NK-92 (cell line): ENCODE data around the gene GPC6.

ENCODE experiments used
- DNase-seq: peaks from one replicate; lab custom pipeline; 2025; ENCODE audit not compliant: unreplicated experiment; lab: John Stamatoyannopoulos, UW

Gene GPC6

GRCh38 chr13:93811738-93812112 is 585.1 kb downstream of the GPC6 start:
- no peak for DNase-seq

GRCh38 chr13:93814658-93815057 is 588.1 kb downstream of the GPC6 start:
- DNase-seq = no peak

- no peak for DNase-seq
These were observed 591.7 kb downstream of the GPC6 start for GRCh38 chr13:93818345-93818744.

- DNase-seq = no peak
These were observed 592.8 kb downstream of the GPC6 start for GRCh38 chr13:93819331-93819890.

GRCh38 chr13:93824286-93824685 is 597.7 kb downstream of the GPC6 start:
- DNase-seq = no peak

GRCh38 chr13:93834051-93834450 is 607.4 kb downstream of the GPC6 start:
- DNase-seq = no peak

GRCh38 chr13:93843082-93843481 is 616.5 kb downstream of the GPC6 start:
- no peak for DNase-seq

- DNase-seq = no peak
These were observed 620.6 kb downstream of the GPC6 start for GRCh38 chr13:93847162-93847561.

- no peak for DNase-seq
These were observed 621.6 kb downstream of the GPC6 start for GRCh38 chr13:93848247-93848646.

- DNase-seq = no peak
These were observed 624.6 kb downstream of the GPC6 start for GRCh38 chr13:93851236-93851635.

GRCh38 chr13:93853912-93854311 is 627.3 kb downstream of the GPC6 start:
- no peak for DNase-seq

GRCh38 chr13:93857126-93857525 is 630.5 kb downstream of the GPC6 start:
- no peak for DNase-seq

- no peak for DNase-seq
These were observed 633.1 kb downstream of the GPC6 start for GRCh38 chr13:93859716-93860115.

GRCh38 chr13:93861818-93862217 is 635.2 kb downstream of the GPC6 start:
- no peak for DNase-seq

- no peak for DNase-seq
These were observed 635.7 kb downstream of the GPC6 start for GRCh38 chr13:93862259-93862658.

GRCh38 chr13:93865235-93865634 is 638.6 kb downstream of the GPC6 start:
- no peak for DNase-seq

- DNase-seq = no peak
These were observed 640.9 kb downstream of the GPC6 start for GRCh38 chr13:93867481-93867880.

GRCh38 chr13:93872376-93872775 is 645.8 kb downstream of the GPC6 start:
- no peak for DNase-seq

- DNase-seq = no peak
These were observed 646.3 kb downstream of the GPC6 start for GRCh38 chr13:93872786-93873347.

- DNase-seq = no peak
These were observed 648.9 kb downstream of the GPC6 start for GRCh38 chr13:93875547-93875946.

- no peak for DNase-seq
These were observed 649.6 kb downstream of the GPC6 start for GRCh38 chr13:93876236-93876635.

- DNase-seq = no peak
These were observed 652.1 kb downstream of the GPC6 start for GRCh38 chr13:93878675-93879074.

GRCh38 chr13:93881411-93881810 is 654.8 kb downstream of the GPC6 start:
- no peak for DNase-seq
